D341Med (cell line): ENCODE data around the gene CIAO2A.

ENCODE experiments used
- DNase-seq: peaks from one replicate; pipeline ENCODE4 v3.0.0; 2012; ENCODE audit warnings: low spot score

The CIAO2A gene

GRCh38 chr15:64038878-64039610 lies 54.6 kb downstream of the CIAO2A start:
- no peak for DNase-seq

DNA sequence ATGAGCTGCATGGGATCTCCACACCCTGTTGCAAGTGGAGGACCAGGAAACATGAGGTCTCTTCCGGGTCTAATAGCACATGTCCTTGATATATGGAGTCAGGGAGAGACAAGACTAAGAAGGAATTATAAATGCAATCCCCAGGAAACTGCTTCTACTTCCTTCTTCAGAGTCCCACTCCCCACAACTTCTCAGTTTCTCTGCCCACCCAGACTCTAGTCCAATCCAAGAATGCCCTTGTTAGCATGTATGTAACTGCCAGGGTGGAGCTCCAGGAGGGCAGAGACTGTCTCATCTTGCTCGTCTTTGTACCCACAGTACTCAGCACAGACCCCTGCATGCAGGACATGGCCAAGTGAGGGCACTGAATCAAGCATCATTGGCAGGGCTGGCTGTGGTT lies 55.7 kb downstream of the CIAO2A start:
- DNase-seq = no peak

- no peak for DNase-seq
Measured at GRCh38 chr15:64037116-64037515, 56.5 kb downstream of the CIAO2A start.

- no peak for DNase-seq
Measured at GRCh38 chr15:64035525-64035924, 58.1 kb downstream of the CIAO2A start.

DNA sequence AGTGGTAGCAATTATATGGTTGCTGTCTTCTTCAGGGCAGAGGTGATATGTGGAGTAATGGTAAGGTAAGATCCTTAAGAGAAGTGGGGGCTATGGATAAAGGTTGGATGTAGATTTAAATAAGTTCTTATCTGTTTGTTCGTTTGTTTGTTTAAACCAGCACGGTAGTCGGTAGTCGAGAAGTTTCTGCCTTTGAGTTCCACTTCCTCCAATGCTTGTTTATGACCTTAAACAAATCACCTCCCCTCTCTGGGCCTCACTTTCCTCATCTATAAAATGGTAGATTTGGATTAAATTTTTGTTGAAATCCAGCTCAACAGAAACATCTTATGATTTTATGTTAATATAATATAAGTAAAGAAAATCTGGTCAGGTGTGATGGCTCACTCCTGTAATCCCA lies 59.1 kb downstream of the CIAO2A start:
- DNase-seq = no peak

- no peak for DNase-seq
Measured at GRCh38 chr15:64032329-64032728, 61.3 kb downstream of the CIAO2A start.

DNA sequence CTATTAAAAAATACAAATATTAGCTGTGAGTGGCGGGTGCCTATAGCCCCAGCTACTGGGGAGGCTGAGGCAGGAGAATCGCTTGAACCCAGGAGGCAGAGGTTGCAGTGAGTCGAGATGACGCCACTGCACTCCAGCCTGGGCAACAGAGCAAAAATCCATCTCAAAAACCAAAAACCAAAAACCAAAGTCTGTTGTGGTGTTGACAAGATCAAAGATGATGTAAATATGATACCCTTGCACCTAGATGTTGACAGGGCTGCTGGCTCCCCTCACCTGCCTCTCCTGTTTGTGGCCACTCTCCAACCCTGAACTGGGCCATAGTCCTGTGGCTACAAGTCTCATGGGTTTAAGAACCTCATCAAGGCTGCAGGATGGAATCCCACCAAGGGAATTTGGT lies 63.5 kb downstream of the CIAO2A start:
- no peak for DNase-seq

DNA sequence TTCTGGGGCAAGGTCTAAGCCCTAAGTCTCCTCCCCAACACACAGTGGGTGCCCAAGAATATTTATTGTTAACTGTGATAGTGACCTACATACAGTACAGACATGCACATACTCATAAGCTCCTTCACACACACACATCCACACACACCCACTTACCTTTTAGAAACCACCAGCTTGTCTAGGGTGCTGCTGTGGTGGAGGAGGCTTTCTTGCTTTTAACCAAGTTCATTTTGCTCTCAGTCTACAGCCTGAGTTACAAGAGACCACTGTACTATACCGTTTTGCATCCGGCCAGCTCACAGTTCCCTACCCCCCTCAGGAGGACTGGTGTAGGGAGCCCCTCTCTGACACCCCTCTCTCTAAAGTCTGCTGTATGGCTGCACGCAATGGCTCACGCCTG lies 64.0 kb downstream of the CIAO2A start:
- DNase-seq = no peak

DNA sequence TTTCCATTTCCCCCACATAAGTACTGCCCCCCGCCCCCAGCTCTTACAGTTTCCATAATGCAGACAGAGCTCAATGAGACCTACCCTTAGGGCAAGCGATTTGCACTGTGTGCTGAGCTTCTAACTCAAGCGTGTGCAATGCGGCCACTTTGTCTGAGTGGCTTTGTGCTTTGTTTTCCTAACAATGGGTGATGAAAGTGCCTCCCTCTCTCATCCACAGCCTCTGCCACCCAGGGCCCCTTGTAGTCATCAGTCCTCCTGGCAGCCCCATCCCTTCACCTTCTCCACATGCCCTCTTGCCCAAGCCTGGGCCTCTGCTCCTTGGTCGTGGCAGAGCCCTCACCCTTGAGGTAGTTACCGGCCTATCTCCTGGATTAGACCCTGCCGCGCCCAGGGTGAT lies 64.5 kb downstream of the CIAO2A start:
- no peak for DNase-seq

DNA sequence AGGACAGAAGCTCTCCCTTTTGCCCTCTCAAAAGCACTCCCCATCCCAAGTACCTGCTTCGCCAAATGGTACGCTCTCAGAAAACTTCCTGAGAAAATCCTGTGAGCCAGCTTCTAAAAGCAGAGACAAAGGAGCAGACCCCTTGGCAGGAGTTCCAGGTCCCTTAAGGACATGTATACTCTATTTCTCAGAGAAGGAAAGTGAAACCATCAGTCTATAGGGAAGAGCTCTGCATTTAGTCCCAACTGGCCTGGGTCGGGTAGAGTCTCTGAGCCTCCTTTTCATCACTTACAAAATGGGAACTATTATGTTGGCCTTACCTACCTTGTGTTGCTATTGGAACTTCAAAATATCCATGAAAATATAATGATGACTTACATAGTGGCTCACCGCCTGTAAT lies 67.0 kb downstream of the CIAO2A start:
- DNase-seq = no peak

GRCh38 chr15:64024172-64025050 lies 69.2 kb downstream of the CIAO2A start:
- no peak for DNase-seq

DNA sequence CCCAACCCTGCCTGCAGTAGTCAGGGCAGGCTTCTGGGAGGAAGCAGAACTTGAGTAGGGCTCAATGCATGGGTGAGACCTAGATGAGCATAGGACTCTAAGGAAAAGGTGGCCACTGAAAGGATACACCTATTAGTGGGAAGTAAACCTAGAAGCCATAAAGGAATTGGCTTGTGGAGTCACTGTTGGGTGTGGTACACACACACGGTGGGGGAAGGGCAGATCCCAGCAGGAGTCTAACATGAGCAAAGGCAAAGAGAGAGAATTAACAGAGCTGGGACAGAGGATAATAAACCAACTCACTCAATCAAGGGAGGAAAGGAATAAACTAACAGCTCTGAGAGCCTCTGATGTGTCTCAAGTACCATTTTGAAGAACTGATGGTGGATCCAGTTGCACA lies 70.4 kb downstream of the CIAO2A start:
- DNase-seq = no peak

DNA sequence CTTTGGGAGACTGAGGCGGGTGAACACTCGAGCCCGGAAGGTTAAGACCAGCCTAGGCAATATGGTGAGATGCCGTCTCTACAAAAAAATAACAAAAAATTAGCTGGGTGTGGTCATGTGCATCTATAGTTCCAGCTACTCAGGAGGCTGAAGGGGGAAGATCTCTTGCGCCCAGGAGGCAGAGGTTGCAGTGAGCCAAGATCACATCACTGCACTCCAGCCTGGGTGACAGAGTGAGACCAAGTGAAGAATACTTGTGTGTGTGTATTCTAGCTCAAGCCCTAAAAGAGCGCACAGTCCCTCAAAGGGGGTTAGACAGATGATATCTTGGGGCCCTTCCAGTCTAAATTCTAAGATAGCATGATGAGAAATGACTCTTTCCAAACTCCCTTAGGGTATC lies 71.1 kb downstream of the CIAO2A start:
- DNase-seq = no peak
